Renal cortex interstitium (tissue), 11 donors: ENCODE measurements around the gene AGAP1. TPM values are rescaled to one million over a fixed set of nuclear protein-coding genes. Genes with fewer than 3 reads are reported as not detected.

ENCODE experiments used
- DNase-seq, 11 donors: peaks; one replicate each; pipeline ENCODE4 v3.0.0-alpha.2; 2013; ENCODE audit warnings: low read depth in 9 of 11, low spot score in 4 of 11; ENCODE audit errors: extremely low read depth in 1 of 11
- polyA plus RNA-seq, 3 donors: library from polyadenylated mRNA; unstranded; fragments of 120-200 nt; gene quantifications; one replicate each; pipeline ENCODE4 v1.2.1, GENCODE V29; 2013; ENCODE audit not compliant: insufficient read length in 3 of 3

Gene AGAP1
- polyA plus RNA-seq, 3 donors: 19.1 to 22.8 (median 22.0) TPM

DNA sequence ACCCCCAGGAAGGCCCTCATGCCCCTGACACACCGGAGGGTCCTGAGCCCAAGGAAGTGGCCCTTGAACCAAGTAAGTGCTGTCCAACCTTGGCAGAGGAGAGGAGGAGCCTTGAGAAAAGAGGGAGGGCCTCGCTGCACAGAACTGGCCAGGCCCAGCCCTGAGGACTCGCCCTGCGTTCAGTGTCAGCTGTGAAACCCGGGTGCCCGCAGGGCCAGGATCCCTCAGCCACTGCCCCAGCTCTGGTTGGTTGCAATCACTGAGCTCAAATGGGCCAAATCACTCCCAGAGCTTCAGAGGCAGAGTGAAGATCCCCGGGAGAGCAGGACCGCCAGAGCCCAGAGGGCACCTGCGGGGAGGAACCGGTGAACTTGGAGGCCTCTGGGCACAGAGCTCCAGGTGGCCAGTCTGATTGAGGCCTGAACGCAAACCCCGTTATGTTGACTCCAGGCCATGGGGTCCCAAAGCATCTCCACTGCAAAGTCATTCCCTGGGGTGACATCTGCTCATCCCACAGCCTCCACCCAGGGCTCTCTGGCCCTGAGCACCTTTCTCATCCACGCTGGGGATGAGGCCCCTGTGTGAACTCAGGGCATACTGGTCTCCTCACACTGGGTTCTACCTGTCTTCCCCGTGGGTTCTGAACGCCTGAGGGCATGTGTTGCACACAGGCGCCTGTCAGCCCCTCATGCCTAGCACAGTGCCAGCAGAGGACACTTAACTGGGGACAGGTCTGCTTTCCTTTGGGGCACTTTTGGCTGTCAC lies 662.4 kb downstream of the AGAP1 start:
- DNase-seq: no peak

DNA sequence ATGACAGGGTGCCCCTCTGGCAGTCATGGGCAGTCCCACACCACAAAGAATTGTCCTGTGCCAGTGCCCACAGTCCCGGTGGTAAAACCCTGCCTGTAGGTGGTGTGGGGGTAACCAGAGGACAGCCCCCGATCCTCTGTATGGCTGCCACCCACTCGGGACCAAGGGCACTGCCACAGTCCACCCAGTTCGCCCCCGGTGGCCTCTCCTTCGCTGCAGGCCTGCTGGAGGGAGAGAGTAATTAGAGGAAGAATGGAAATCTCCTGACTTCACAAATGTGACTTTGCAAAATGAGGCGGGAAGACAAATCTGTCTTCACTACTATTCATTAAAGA lies 663.0 kb downstream of the AGAP1 start:
- no peak for DNase-seq

DNA sequence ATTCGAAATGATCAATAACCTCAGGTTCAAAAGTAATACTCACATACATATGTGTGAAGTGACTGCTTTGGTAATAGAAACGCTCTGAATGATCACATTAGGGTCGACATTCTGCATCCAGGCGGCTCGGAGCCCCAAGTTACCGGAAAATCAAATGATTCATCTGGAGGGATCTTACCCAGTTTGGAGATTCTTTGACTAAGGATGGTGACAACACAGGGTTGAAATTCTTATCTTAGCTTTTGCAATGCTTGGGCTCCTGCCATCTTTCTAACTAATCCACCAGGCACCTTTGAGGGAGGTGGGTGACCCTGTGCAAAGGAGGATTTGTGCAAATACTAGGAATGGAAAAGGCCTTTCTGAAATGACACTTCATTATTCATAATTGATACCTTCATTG lies 663.5 kb downstream of the AGAP1 start:
- no peak for DNase-seq

GRCh38 chr2:236157815-236158498 lies 664.1 kb downstream of the AGAP1 start:
- DNase-seq: no peak

DNA sequence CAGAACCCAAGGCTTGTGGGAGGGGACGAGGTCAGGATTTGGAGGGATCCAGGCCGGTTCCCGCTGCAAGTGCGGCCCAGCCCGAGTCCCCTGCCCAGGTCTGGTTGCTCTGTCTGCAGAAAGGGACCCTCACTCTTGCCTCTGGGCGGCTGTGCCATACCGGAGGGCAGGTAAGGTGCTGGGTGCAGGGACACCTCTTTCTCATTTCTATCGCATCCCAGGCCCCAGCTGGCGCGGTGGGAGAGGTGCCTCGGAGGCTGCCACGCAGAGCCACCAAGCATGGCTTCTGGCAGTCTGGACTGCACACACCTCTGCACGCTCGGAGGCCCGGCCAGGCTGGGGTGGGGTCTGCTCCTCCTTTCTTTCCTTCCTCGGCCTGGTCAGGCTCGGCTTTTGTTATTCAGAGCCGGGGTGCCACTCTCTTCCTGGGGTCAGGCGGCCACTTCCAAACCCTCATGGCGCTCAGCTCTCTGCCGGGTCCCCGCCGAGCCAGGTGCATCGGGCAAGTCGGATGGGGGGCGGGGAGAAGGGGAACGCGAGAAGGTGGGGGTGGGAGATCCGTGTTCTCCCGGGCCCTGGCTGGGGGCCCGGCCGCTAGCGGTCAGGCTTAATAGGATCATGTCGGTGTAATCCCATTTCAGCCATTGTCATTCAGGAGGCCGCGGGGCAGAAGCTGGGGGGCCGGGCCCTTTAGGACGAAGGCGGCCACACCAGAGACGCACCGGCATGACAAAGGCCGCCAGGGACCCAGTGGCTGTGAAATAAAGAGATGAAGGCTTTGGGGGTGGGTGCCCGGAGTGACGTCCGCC lies 665.3 kb downstream of the AGAP1 start:
- DNase-seq: no peak

- no peak for DNase-seq
Measured at GRCh38 chr2:236159778-236160170, 665.9 kb downstream of the AGAP1 start.

GRCh38 chr2:236160366-236161081 lies 666.7 kb downstream of the AGAP1 start:
- no peak for DNase-seq

GRCh38 chr2:236161082-236161462 lies 667.2 kb downstream of the AGAP1 start:
- no peak for DNase-seq

GRCh38 chr2:236161531-236161930 lies 667.7 kb downstream of the AGAP1 start:
- no peak for DNase-seq

DNA sequence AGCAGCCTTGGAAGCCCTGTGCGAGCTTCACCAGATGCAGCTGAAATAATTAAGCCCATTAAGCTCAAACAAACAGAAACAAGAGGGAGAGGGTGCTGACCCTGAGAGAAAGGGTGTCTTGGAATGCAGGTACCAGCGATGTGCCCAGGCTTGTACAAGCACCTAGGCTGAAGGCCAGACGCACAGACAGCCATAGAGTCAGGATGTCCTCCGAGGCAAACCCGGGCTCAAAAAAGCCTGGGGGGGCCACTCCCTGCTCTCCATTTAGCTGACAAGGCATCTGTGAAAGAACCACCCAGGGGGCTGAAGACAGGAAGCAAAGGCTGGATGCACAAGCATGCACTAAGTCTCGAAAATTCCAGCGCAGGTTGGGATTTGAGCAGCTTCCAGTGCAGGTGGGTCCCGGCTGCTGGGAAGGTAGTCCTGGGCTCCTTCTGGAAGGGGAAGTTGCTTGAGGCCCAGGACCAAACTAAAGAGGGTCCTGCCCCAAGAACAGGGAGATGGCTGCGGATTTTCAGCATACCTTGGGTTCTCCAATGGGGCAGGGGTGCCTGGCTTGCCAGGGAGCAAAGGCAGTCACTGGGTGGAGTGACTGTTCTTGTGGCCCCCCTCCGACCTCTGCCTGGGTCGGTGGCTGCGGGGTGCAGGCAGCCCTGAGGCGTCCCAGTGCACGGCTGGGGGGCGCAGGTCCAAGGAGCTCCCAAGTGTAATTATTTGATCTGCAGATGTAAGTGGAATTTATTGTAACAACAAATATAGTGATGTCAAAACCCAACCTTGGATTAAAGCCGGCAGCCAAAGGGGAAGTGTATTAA lies 668.4 kb downstream of the AGAP1 start:
- DNase-seq: no peak

- no peak for DNase-seq
Measured at GRCh38 chr2:236162882-236163470, 669.1 kb downstream of the AGAP1 start.

DNA sequence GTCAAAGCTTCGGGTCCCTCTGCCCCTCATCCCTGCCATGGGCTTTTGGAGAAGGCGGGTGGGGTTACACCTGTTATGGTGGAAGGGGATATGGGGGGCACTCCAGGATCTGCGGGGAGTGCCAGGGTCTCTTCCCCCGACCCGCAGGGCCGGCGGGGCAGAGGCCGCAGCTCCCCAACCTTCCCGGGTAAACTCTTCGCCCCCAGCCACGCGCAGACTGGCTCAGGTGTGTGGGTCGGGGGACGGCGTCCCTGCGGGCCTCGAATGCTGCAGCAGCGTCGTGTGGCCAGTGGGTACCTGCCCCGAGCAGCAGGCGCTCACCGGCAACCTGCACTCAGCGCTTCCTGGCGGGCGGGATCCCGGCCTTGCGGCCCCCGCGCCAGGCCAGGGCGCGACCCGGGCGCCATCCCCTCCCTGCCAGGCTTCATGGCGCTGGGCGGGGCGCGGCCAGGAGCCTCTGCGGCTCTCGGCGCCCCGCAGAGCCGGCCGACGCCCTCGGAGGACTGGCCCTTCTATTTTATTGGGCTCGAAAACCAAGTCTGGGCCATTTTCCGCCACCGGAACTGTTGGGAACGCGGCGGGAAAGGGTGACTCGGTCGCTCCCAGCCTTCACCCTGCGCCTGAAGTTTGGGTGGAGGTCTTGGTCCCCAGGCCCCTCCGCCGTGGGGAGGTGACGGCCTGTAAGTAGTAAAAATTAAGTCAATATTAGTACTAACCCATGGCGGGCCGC lies 669.8 kb downstream of the AGAP1 start:
- DNase-seq: no peak

DNA sequence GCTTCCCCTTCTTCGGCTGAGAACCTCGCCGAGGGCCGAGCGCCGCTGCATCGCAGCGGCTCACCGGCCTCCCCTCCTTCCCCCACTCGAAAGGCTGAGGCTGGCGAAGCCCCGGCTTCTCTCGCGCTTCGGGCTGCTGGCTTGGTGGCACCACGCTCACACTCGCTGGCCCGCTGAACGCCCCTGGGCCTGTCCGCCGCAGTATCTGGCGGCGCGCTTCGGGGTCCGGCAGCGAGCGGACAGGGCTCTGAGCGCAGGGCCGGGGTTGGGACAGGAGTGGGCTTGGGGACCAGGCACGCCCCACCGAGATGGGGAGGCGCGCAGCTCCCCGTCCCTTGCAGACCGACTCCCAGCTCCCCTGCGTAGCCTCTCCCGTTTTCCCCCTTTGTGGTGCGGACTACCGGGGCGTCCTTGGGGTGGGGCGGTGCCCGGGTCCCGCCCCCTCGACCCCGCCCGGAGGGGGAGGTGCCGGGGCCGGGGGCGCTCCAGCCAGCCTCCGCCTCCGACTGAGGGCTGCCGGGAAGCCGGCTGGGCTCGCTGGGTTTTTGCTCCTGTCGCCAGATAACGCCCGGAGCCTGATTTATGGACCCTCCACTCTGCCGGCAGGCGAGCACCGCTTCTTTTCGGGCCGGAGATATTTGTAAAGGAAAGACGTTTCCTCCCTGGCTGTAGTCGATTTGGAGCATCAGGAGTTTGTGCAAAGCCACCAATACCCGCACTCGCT lies 670.5 kb downstream of the AGAP1 start:
- no peak for DNase-seq

DNA sequence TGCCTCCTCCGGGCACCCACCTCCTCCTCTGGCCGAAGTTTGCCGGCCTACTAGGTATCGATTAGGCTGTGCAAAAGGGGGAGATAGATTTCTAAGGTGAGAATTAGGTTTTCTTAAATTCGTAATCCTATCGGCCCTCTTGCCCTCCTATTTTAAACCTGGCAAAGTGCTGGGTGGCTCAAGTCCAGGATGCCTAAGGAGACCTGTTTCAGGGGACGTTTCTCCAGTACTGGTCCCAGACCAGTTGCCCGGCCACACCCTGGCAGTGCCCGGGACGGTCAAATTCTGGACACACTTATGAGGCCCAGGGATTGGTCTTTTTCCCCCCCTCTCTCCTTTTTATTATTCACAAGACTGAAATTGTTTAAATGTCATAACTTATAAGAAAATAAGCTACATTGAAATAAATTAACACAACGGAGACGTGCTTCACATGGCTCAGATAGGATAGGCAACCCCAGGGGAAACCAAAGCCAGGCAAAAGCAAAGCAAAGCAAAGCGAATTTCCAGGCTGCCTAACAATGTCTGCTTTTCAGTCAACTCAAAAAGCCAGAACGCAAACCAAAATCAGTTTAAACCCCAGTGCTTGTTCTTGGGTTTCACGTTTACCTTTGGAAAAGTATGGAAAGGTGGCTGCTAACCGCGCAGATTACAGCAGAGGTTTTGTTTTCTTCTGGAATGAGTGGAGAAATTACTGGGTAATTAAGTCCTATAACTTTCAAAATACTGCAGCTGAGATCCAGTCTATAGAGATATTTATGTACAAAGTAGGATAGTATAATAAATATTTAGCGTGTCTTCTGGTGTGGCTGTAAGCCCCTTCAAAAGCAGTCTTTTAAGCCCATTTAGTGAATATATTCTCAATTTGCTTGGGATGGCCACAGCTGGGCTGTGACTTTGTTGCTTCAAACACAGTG lies 671.3 kb downstream of the AGAP1 start:
- DNase-seq: no peak

- no peak for DNase-seq
Measured at GRCh38 chr2:236165842-236166795, 672.3 kb downstream of the AGAP1 start.
